Kidney (tissue), 14 donors: ENCODE data around the gene SOCS7. TPM values are rescaled to one million over a fixed set of nuclear protein-coding genes. Genes with fewer than 3 reads are reported as not detected.

Experiments used
- DNase-seq, 5 donors: peaks; one replicate each; pipeline ENCODE4 v3.0.0-alpha.2; 2013 to 2020
- FAIRE-seq: peaks from 2 replicates; lab custom pipeline; 2012; peaks lifted over from hg19 to GRCh38; lab: Jason Lieb, UNC
- H3K27ac ChIP-seq, 2 donors: one replicate each; pipeline ENCODE4 v1.7.0; 2013; ENCODE audit warnings: low read depth in 2 of 2, low read length in 2 of 2, inconsistent platforms in 1 of 2
- H3K27me3 ChIP-seq: one replicate; pipeline ENCODE4 v1.7.1; 2013; ENCODE audit warnings: low read length, inconsistent platforms; ENCODE audit not compliant: control insufficient read depth, insufficient read depth
- H3K36me3 ChIP-seq, 3 donors: one replicate each; pipeline versions ENCODE4 v1.7.0 to v1.7.1; 2013; ENCODE audit warnings: low read length in 3 of 3, control low read depth in 1 of 3, inconsistent platforms in 1 of 3; ENCODE audit not compliant: insufficient read depth in 3 of 3, control insufficient read depth in 2 of 3
- H3K4me1 ChIP-seq, 3 donors: one replicate each; pipeline versions ENCODE4 v1.7.0 to v1.7.1; 2013; ENCODE audit warnings: low read length in 3 of 3, inconsistent platforms in 1 of 3, low read depth in 1 of 3; ENCODE audit not compliant: control insufficient read depth in 2 of 3, insufficient read depth in 2 of 3
- H3K4me3 ChIP-seq, 3 donors: one replicate each; pipeline versions ENCODE4 v1.7.0 to v1.8.1; 2013; ENCODE audit warnings: low read length in 3 of 3, control low read depth in 1 of 3, inconsistent platforms in 1 of 3
- H3K9ac ChIP-seq, 3 donors: one replicate each; pipeline versions ENCODE4 v1.7.0 to v1.7.1; 2013; ENCODE audit warnings: low read length in 3 of 3, control low read depth in 1 of 3, inconsistent platforms in 1 of 3
- H3K9me3 ChIP-seq, 3 donors: one replicate each; pipeline versions ENCODE4 v1.7.0 to v1.7.1; 2013; ENCODE audit warnings: low read length in 3 of 3, control low read depth in 1 of 3, inconsistent platforms in 1 of 3; ENCODE audit not compliant: control insufficient read depth in 2 of 3, insufficient read depth in 1 of 3
- intact Hi-C: fragments of 100-400 bp; cut with DNase I; formaldehyde crosslinking; loops from one replicate; pipeline ENCODE4 v1.11.1; 2022
- polyA plus RNA-seq: library from polyadenylated mRNA; stranded (reverse); fragments of 350-450 nt; fragmentation: Illumina TruSeq; extraction: RNeasy Lipid Tissue Mini Kit (QIAGEN cat#74804); gene quantifications from one replicate; pipeline ENCODE4 v1.2.3, GENCODE V29; 2014; ENCODE audit warnings: low read depth, low replicate concordance; ENCODE audit not compliant: insufficient read depth
- total RNA-seq: library from RNA; stranded (reverse); fragmentation: NEBNext Ultra II Directional; extraction: Animal tissue kit (Norgen Biotek cat#: 25700); gene quantifications from one replicate; pipeline ENCODE4 v1.2.1, GENCODE V29; 2021
- TF ChIP-seq, protein P1 (sequence below): IDR thresholded peaks from 3 replicates; pipeline ENCODE4 v1.5.1; 2012; ENCODE audit warnings: mild to moderate bottlenecking, moderate library complexity, borderline replicate concordance; ENCODE audit not compliant: insufficient read depth; ENCODE audit errors: extremely low read depth
- donor health status: control.
- donor health status: control.
- donor health status: control.
- donor health status: control.
- donor health status: control.
- donor health status: DM: yes; HTN: yes; CAD: no.
- donor health status: Normal renal cell carcinoma (clear cell type).

SOCS7 gene
- total and polyA plus RNA-seq, 2 donors from 2014 or later, result 2.7 to 18.7 TPM

DNA sequence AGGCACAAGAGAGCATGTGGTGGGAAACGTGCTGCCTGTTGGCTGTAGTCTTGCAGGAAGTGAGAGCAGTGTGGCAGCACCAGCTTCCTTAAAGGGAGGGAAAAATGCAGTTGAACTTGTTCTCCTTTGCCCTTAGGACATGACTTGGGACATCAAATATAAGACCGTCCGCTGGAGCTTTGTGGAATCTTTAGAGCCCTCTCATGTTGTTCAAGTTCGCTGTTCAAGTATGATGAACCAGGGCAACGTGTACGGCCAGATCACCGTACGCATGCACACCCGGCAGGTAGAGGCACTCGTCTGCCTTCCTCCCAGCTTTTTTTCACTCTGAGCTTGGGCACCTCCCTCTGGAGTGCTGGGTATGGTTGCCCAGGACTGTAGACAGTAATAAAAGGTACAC, 31.2 kb upstream of the SOCS7 start:
- H3K27ac ChIP-seq, result no peak overlapping the region
- H3K9ac ChIP-seq, result no peak overlapping the region
- H3K27me3 ChIP-seq, result no peaks in the 10 kb centered on the region
- H3K4me3 ChIP-seq, result no peak overlapping the region
- H3K36me3 ChIP-seq, result peaks cover 4 to 12% (median 10%) of the 10 kb centered on the region in 3 donors
- TF ChIP-seq, protein P1, sequence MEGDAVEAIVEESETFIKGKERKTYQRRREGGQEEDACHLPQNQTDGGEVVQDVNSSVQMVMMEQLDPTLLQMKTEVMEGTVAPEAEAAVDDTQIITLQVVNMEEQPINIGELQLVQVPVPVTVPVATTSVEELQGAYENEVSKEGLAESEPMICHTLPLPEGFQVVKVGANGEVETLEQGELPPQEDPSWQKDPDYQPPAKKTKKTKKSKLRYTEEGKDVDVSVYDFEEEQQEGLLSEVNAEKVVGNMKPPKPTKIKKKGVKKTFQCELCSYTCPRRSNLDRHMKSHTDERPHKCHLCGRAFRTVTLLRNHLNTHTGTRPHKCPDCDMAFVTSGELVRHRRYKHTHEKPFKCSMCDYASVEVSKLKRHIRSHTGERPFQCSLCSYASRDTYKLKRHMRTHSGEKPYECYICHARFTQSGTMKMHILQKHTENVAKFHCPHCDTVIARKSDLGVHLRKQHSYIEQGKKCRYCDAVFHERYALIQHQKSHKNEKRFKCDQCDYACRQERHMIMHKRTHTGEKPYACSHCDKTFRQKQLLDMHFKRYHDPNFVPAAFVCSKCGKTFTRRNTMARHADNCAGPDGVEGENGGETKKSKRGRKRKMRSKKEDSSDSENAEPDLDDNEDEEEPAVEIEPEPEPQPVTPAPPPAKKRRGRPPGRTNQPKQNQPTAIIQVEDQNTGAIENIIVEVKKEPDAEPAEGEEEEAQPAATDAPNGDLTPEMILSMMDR, result no peak
- DNase-seq, result no peak
- intact Hi-C loops, result no loop called here
- H3K4me1 ChIP-seq, result no peaks in the 10 kb centered on the region
- no peak for FAIRE-seq
- no peaks in the 10 kb centered on the region for H3K9me3 ChIP-seq

GRCh38 chr17:38322156-38322779, 29.4 kb upstream of the SOCS7 start:
- no peak for FAIRE-seq
- Histone ChIP-seq H3K9ac (no peak overlapping the region), H3K4me1 (peaks cover 0 to 4% (median 0%) of the 10 kb centered on the region in 3 donors), H3K4me3 (no peak overlapping the region), H3K27me3 (no peaks in the 10 kb centered on the region), H3K36me3 (peaks cover 4 to 10% (median 9%) of the 10 kb centered on the region in 3 donors), H3K27ac (no peak overlapping the region), H3K9me3 (no peaks in the 10 kb centered on the region)
- intact Hi-C loops, result no loop called here
- TF ChIP-seq, protein P1, result peak; percentile 63
- peak in 4 of 5 donors; percentile 43 to 70 (median 65) for DNase-seq

GRCh38 chr17:38322897-38323296, 28.7 kb upstream of the SOCS7 start:
- no peaks in the 10 kb centered on the region for H3K9me3 ChIP-seq
- no peak overlapping the region for H3K4me3 ChIP-seq
- no peak overlapping the region for H3K9ac ChIP-seq
- TF ChIP-seq, protein P1, result no peak
- H3K27me3 ChIP-seq, result no peaks in the 10 kb centered on the region
- FAIRE-seq (no peak), DNase-seq (no peak)
- peaks cover 0 to 4% (median 0%) of the 10 kb centered on the region in 3 donors for H3K4me1 ChIP-seq
- peaks cover 4 to 10% (median 9%) of the 10 kb centered on the region in 3 donors for H3K36me3 ChIP-seq
- intact Hi-C loops, result no loop called here
- H3K27ac ChIP-seq, result no peak overlapping the region
